PFSK-1 (cell line): ENCODE data around the gene SPACA6.

Experiments used
- FOXP2 ChIP-seq: optimal IDR thresholded peaks from 2 replicates; pipeline ENCODE3; 2011; ENCODE audit warnings: borderline replicate concordance, control low read depth, inconsistent platforms; ENCODE audit not compliant: insufficient read depth; ENCODE audit errors: extremely low read length, extremely low read depth
- POLR2AphosphoS5 ChIP-seq: IDR thresholded peaks from 2 replicates; pipeline ENCODE4 v1.6.1; 2012; ENCODE audit warnings: low read depth, mild to moderate bottlenecking, control low read depth, low read length, moderate library complexity
- SIN3A ChIP-seq: IDR thresholded peaks from 2 replicates; pipeline ENCODE4 v1.6.1; 2012; ENCODE audit warnings: mild to moderate bottlenecking, low read length, moderate library complexity, borderline replicate concordance; ENCODE audit not compliant: insufficient read depth
- TAF1 ChIP-seq: IDR thresholded peaks from 2 replicates; pipeline ENCODE4 v1.6.1; 2012; ENCODE audit warnings: low read length, control low read depth, borderline replicate concordance; ENCODE audit not compliant: insufficient read depth
- TF ChIP-seq, protein P1 (sequence below), 2 experiments: IDR thresholded peaks; 2 replicates each; pipeline versions ENCODE4 v1.6.1 to v1.8.0; 2011 to 2012; ENCODE audit warnings: low read depth in 2 of 2, low read length in 2 of 2, control low read depth in 1 of 2, inconsistent platforms in 1 of 2, mild to moderate bottlenecking in 1 of 2, moderate library complexity in 1 of 2; ENCODE audit not compliant: insufficient read depth in 1 of 2

Gene SPACA6

DNA sequence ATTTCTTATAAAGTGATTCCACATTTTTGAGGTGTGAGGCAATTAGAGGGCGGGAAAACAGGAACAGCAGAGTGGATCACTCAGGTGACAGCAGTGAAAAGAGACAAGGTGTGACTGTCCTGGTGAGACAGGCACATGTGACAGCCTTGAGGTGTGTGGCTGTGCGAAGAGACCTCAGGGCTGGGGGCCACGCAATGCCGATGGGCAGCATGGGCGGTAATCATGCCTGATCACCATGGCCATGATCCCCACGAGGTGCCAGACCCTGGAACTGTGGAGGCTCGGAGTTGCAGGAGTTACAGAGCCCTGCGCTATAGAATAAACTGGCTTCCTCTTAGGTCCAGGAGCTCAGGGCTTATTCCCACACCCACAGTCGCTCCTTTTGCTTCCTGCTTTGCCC lies 2.0 kb downstream of the SPACA6 start:
- TF ChIP-seq SIN3A: no peak
- TF ChIP-seq, protein P1, sequence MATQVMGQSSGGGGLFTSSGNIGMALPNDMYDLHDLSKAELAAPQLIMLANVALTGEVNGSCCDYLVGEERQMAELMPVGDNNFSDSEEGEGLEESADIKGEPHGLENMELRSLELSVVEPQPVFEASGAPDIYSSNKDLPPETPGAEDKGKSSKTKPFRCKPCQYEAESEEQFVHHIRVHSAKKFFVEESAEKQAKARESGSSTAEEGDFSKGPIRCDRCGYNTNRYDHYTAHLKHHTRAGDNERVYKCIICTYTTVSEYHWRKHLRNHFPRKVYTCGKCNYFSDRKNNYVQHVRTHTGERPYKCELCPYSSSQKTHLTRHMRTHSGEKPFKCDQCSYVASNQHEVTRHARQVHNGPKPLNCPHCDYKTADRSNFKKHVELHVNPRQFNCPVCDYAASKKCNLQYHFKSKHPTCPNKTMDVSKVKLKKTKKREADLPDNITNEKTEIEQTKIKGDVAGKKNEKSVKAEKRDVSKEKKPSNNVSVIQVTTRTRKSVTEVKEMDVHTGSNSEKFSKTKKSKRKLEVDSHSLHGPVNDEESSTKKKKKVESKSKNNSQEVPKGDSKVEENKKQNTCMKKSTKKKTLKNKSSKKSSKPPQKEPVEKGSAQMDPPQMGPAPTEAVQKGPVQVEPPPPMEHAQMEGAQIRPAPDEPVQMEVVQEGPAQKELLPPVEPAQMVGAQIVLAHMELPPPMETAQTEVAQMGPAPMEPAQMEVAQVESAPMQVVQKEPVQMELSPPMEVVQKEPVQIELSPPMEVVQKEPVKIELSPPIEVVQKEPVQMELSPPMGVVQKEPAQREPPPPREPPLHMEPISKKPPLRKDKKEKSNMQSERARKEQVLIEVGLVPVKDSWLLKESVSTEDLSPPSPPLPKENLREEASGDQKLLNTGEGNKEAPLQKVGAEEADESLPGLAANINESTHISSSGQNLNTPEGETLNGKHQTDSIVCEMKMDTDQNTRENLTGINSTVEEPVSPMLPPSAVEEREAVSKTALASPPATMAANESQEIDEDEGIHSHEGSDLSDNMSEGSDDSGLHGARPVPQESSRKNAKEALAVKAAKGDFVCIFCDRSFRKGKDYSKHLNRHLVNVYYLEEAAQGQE (IDR thresholded peaks at IDR 0.05; ENCODE audit: insufficient read depth in 1 of 2, low read depth in 2 of 2, low read length in 2 of 2): no peak
- TF ChIP-seq FOXP2: no peak
- no peak for TF ChIP-seq POLR2AphosphoS5
- TF ChIP-seq TAF1: no peak

DNA sequence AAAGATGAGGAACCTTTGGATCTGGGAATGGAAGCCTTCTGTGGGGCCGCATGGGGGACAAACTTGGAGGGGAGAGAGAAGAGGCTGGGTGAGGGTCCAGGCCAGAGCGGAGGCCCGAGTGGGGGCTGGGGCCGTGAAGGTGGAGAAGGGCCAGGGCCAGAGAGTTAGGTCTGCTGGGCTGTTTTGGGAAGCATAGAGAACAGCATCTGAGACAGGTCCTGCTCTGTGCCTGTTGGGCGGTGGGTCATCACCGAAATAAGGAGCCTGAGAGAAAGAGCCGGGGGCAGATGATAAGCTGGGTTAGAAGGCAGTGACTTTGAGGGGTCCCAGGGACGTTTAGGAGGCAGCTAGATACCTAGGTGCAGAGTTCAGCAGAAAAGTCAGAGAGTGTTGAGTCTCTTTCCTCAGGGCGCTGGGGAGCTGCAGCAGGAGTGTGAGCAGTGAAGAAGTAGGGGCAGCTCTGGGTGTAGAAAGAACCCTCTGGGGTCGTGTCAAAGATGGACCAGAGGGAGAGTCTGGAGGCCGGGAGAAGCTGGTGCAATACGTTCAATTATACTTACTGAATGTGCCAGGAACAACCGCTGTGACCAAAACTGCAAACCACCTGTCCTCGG lies 2.7 kb downstream of the SPACA6 start:
- TF ChIP-seq TAF1: no peak
- no peak for TF ChIP-seq FOXP2
- TF ChIP-seq SIN3A: no peak
- TF ChIP-seq, protein P1 (IDR thresholded peaks at IDR 0.05; ENCODE audit: insufficient read depth in 1 of 2, low read depth in 2 of 2, low read length in 2 of 2): no peak

DNA sequence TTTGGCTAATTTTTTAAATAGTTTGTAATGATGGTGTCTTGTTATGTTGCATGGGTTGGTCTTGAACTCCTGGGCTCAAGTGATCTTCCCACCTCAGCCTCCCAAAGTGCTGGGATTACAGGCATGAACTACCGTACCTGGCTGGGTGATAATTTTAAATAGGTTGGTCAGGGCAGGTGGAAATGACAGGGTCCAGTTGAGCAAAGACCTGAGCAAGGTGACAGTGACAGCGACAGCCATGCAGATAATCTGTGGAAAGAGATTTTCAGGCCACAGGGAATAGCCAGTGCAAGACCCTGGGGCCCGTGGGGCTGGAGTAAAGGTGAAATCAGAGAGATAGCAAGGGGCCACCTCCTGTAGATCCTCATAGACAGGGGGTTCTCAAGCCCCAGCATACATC lies 3.5 kb downstream of the SPACA6 start:
- no peak for TF ChIP-seq TAF1
- TF ChIP-seq, protein P1 (IDR thresholded peaks at IDR 0.05; ENCODE audit: insufficient read depth in 1 of 2, low read depth in 2 of 2, low read length in 2 of 2): no peak
- TF ChIP-seq SIN3A: no peak
- no peak for TF ChIP-seq FOXP2
- no peak for TF ChIP-seq POLR2AphosphoS5

DNA sequence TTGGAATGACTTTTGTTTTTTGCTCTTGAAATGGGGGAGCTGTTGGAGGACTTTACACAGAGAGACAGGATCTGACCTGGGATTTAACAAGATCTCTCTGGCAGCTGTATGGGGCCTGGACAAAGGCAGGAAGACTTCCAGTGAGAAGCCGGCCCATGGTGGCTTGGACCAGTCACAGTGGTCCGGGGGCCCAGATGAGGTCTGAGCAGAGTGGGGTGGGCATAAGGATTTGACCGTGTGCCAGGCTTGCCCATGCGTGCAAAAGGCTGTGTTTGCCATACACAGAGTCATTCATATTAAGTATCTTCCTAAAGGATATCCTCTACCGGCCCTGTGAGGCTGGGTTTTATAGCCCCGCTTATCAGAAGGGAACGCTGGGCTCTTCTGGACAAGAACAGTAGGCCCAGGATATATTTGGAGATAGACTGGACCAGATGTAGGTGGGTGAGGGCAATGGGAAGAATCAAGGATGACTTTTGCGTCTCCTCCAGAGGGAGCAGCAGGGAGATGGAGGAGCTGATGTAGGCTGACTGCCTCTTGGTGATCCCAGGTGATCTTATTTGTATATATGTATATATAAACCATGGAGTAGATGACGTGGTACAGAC lies 4.1 kb downstream of the SPACA6 start:
- TF ChIP-seq FOXP2: no peak
- no peak for TF ChIP-seq POLR2AphosphoS5

DNA sequence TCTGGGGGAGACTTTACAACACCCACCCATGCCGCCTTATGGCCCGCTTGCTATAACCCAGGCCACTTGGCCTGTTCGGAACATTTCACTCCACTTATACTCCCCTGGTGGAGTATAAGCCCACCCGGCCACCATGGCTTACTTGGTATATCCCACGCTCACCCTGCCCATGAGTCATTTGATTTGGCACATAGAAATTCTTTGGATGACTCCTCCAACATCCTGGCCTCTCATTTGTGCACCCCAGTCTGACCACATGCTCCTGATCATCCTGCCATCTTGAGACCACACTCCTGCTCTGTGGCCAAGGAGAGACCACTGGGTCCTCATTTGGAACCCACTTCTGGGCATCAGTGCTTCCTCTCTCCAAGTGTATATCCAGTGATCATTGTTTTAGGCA lies 5.2 kb downstream of the SPACA6 start:
- no peak for TF ChIP-seq FOXP2
- TF ChIP-seq, protein P1 (IDR thresholded peaks at IDR 0.05; ENCODE audit: insufficient read depth in 1 of 2, low read depth in 2 of 2, low read length in 2 of 2): no peak
- TF ChIP-seq SIN3A: no peak
- TF ChIP-seq TAF1: no peak
- no peak for TF ChIP-seq POLR2AphosphoS5
